ENCODE results near the gene CLEC2L.

The CLEC2L gene

DNA sequence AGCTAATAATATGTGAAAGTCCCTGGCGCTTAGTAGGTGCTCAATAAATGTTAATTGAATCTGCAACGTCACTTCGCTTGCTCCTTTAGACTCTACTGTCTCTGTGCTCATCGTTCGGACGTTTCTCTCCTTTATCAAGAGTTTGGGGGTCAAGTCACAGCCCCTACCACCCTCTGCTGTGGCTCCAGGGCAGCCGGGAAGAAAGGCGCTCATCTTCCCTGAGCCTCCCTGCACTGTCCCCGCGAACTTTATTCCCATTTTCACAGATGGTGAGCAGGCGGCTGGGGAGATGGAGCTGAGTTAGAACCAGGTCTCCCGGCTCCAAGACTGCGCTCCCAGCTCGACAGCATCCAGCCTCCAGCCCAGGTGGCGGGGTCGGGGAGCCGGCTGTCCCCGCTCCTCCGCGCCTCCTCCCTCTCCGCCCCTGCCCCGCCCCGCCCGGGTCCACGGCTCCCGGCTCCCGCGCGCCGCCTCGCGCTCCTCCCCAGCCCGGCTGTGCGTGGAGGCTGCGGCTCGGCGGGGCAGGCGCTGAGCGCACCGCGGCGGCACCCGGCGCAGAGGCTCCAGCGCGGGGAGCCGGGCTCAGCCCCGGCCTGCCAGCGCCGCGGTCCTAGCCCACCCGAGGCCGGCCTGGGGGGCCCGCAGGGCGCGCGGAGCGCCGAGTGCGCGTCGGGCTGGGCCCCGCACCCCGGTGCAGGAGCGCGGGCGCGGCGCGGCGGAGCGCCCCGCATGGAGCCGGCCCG, at the start of gene CLEC2L:
TSS of gene CLEC2L (plus strand) at position 487 of the 743 bp plus-strand sequence. CDS start at position 730, 243 bp downstream.
- DNase-seq (ENCODE audit: low read depth) = no peak
- H3K4me3 ChIP-seq (ENCODE audit: low read depth, low read length) = peak within 1 kb of the TSS; percentile 20

GRCh38 chr7:139476139-139476538, 47.3 kb upstream of the CLEC2L start:
- H3K4me3 ChIP-seq (ENCODE audit: low read depth, low read length) = no peak overlapping the region
- DNase-seq (ENCODE audit: low read depth) = no peak

GRCh38 chr7:139476891-139477290, 46.6 kb upstream of the CLEC2L start:
- no peak for DNase-seq (ENCODE audit: low read depth)
- no peak overlapping the region for H3K4me3 ChIP-seq (ENCODE audit: low read depth, low read length)

GRCh38 chr7:139479620-139480019, 43.9 kb upstream of the CLEC2L start:
- DNase-seq (ENCODE audit: low read depth) = no peak
- H3K4me3 ChIP-seq (ENCODE audit: low read depth, low read length) = no peak overlapping the region

DNA sequence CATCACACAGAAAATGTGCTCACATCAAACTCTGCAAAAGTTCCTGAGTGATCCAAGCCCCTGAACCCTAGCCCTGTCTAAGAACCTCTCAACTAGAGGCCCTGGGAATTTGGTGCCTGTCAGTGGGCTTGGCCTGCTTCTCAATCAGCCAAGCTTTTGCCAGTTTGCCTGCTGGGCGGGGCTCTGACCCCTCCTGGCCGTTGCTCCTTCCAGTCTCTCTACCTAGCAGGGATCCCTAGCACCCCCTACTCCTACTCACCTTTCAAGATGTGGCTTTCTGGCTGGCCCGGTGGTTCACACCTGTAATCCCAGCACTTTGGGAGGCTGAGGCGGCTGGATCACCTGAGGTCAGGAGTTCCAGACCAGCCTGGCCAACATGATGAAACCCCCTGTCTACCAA, 42.1 kb upstream of the CLEC2L start:
- DNase-seq (ENCODE audit: low read depth) = no peak
- no peak overlapping the region for H3K4me3 ChIP-seq (ENCODE audit: low read depth, low read length)

DNA sequence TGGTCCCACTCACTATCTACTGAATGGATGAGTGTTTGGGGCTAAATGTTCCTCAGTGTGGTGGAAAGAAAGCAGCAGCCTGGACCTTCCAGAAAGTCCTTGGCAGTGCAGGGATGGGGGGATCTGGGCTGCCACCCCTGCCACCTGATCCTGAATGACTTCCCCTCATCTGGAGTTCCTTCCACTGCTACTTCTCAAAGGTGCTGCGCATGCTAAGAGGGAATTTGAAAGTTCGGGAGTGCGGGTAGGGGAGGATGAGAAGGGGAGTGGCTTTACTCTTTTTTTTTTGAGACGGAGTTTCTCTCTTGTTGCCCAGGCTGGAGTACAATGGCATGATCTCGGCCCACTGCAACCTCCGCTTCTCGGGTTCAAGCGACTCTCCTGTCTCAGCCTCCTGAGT, 41.4 kb upstream of the CLEC2L start:
- H3K4me3 ChIP-seq (ENCODE audit: low read depth, low read length) = no peak overlapping the region
- no peak for DNase-seq (ENCODE audit: low read depth)

DNA sequence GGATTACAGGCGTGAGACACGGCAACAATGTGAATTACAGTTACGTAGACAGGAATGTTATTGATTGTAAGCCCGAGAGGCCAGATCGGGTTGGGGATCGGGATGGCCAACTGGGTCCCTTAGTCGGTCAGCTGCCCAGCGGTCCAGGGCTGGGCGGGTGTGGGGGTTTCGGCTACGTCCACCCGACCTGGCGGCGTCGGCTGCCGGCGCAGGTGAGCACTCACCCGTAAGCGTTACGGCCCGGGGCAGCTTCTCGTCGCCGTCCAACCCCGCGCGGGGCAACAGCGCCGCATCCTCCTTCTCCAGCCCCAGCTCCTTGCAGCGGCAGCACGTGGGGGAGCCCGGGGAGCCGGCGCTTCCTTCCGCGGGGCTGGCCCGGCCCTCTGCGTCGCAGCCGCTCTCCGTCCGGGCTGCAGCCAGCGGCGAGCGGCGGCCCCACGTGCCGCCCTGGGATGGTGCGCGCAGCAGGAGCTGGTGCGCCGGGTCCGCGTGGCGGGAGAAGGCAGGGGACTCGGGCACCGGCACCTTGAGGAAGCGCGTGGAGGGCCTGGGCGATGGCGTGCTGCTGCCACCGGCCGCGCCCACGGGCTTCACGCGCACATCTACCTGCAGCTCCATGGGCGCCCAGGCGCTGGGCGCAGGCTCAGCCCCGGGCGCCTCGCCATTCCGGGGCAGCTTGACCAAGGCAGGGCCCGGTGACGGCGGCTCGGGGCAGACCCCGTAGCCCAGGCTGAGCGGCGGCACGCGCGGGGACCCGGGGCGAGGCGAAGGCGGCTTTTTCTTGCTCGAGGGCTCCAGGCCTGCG, 40.6 kb upstream of the CLEC2L start:
- no peak for DNase-seq (ENCODE audit: low read depth)
- peak overlapping the region; percentile 27 for H3K4me3 ChIP-seq (ENCODE audit: low read depth, low read length)

DNA sequence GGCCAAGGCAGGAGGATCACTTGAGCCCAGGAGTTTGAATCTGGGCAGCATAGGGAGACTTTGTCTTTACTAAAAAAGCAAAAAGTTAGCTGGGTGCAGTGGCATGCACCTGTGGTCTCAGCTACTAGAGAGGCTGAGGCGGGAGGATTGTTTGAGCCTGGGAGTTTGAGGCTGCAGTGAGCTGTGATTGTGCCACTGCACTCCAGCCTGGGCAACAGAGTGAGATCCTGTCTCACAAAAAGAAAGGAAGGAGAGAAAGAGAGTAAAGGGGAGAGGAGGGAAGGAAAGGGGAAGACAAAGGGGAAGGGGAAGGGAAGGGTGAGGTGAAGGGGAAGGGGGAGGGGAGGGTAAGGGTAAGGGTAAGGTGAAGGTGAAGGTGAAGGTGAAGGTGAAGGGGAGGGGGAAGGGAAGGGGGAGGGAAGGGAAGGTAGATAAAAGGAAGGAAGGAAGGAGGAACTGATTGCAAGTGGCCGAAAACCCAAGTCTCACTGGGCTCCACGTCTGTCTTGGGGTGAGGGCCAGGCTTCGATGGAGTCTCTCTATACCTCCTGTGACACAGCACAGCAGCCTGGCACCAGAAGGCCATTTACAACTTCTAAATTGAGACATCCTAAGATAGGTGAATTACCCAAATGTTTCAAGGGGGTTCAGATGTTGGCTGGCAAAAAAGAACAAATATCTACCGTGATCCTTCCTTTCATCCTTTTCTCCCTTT, 36.0 kb upstream of the CLEC2L start:
- DNase-seq (ENCODE audit: low read depth) = no peak
- H3K4me3 ChIP-seq (ENCODE audit: low read depth, low read length) = no peak overlapping the region

- DNase-seq (ENCODE audit: low read depth) = no peak
- no peak overlapping the region for H3K4me3 ChIP-seq (ENCODE audit: low read depth, low read length)
These were observed 34.7 kb upstream of the CLEC2L start for GRCh38 chr7:139488810-139489209.

DNA sequence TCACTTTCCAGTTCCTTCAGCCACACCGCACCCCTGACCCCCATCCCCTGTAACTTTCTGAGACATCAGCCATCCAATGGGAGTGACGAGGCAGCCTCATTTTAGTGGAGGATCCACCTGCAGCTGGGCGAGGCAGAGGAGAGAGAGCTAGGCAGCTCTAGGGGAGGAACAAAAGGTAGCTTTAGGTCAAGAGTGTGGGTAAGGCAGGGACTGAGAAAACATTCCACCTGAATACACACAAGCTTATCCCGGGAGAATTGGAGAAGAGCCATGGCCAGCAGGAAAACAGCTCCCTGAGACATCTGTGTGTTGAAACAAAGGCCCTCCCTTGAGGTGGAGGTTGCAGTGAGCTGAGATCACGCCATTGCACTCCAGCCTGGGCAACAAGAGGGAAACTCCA, 33.4 kb upstream of the CLEC2L start:
- H3K4me3 ChIP-seq (ENCODE audit: low read depth, low read length) = no peak overlapping the region
- DNase-seq (ENCODE audit: low read depth) = no peak

GRCh38 chr7:139492293-139492692, 31.2 kb upstream of the CLEC2L start:
- H3K4me3 ChIP-seq (ENCODE audit: low read depth, low read length) = no peak overlapping the region
- DNase-seq (ENCODE audit: low read depth) = no peak

GRCh38 chr7:139494835-139495579, 28.5 kb upstream of the CLEC2L start:
- H3K4me3 ChIP-seq (ENCODE audit: low read depth, low read length) = no peak overlapping the region
- DNase-seq (ENCODE audit: low read depth) = no peak

DNA sequence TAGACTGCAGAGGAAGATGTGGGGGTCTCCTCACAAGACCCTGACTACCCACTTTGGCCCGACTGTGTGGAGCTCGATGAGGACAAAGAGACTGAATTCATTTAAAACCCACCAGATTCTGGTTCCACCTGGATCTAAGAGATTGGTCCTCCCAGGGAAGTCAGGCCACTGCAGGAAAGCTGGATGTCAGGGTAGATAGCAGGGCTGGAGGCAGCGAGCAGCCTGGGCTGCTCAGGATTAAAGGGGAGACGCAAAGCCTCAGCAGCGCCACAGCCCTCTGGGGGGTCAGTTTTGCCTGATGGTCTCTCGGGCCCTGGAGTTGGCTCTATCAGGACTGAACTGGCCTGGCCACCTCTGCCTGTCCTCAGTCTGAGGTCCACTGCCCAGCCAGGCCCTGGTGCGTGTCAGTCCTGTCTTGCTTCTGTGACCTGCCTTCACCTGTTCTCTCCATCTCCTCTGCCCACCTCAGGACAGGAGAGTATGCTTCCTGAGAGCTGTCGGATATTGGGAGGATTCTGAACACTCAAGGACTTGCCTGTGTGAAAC, 27.8 kb upstream of the CLEC2L start:
- no peak for DNase-seq (ENCODE audit: low read depth)
- H3K4me3 ChIP-seq (ENCODE audit: low read depth, low read length) = no peak overlapping the region

DNA sequence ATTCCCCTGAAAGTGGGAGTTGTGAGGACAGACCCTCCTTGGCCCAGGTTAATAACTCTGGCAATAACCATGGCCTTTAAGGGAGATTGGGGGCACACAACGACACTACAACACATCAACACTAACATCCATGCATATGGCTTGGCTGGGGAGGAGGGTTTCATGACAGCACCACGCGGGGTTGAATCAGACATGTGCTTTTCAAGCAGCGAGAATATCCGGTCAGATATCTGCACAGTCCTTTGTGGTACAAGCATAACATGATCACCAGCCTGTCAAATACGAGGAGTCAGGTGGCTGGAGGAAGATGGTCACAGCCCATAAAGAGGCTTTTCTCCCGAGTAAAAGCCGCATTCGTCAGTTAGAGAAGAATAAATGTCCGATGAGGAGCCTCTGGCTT, 27.0 kb upstream of the CLEC2L start:
- no peak overlapping the region for H3K4me3 ChIP-seq (ENCODE audit: low read depth, low read length)
- no peak for DNase-seq (ENCODE audit: low read depth)

- H3K4me3 ChIP-seq (ENCODE audit: low read depth, low read length) = no peak overlapping the region
- no peak for DNase-seq (ENCODE audit: low read depth)
These were observed 22.7 kb upstream of the CLEC2L start for GRCh38 chr7:139500770-139501138.

DNA sequence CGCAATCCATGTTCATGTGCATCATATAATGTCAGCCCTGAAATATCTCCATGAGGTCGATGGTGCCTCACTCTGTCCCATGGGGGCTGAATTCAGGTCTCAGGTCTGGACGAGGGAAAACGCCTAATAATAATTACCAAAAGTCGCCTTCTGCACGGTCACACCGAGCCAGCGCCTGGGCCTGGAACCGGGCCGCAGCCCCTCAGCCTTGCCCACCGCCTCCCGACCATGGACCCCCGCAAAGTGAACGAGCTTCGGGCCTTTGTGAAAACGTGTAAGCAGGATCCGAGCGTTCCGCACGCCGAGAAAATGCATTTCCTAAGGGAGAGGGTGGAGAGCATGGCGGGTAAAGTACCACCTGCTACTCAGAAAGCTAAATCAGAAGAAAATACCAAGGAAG, 21.3 kb upstream of the CLEC2L start:
- no peak overlapping the region for H3K4me3 ChIP-seq (ENCODE audit: low read depth, low read length)
- DNase-seq (ENCODE audit: low read depth) = no peak

DNA sequence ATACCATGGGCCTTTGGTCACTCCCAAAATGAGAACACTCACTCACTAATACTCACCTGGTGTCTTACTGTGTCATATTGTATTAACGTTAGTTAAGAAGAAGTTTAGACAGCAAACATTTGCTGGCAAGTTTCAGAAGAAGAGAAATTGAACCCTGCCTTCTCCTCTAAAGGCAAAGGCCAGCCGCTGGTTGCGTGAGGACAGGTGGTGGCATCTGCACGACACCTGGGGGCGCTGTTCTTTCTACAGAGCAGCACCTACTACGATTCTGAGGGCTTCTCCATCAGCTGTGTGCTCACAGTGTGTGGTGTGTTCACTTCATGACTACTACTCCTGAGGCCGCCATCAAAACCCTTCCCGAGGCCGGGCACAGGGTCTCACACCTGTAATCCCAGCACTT, 17.9 kb upstream of the CLEC2L start:
- no peak overlapping the region for H3K4me3 ChIP-seq (ENCODE audit: low read depth, low read length)
- DNase-seq (ENCODE audit: low read depth) = no peak

GRCh38 chr7:139509535-139509934, 13.9 kb upstream of the CLEC2L start:
- no peak for DNase-seq (ENCODE audit: low read depth)
- H3K4me3 ChIP-seq (ENCODE audit: low read depth, low read length) = no peak overlapping the region

DNA sequence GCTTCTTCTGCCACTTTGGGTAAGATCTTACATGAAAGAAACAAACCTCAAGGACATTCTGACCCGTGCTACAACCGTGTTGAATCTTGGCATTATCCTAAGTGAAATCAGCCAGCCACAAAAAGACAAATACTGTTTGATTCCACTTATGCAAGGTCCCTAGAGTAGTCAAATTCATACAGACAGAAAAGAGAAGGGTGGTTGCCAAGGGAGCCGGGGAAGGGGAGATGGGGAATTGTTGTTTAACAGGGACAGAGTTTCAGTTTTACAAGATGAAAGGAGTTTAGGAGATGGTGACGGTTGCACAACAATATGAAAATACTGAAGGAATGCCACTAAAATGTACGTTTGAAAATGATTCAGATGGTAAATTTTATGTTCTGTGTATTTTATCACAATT, 12.2 kb upstream of the CLEC2L start:
- no peak for DNase-seq (ENCODE audit: low read depth)
- H3K4me3 ChIP-seq (ENCODE audit: low read depth, low read length) = no peak overlapping the region

Data from skeletal muscle cell (primary cell).